Diencephalon (tissue), 1 donor: ENCODE data around the gene LDLRAD1. TPM values are rescaled to one million over a fixed set of nuclear protein-coding genes. Genes with fewer than 3 reads are reported as not detected.

ENCODE experiments used
- total RNA-seq: library from RNA; depleted of rRNA; stranded (reverse); fragments of >200 nt; gene quantifications from one replicate; pipeline ENCODE4 v1.2.3, GENCODE V29; 2014

Gene LDLRAD1
- total RNA-seq, result not detected

DNA sequence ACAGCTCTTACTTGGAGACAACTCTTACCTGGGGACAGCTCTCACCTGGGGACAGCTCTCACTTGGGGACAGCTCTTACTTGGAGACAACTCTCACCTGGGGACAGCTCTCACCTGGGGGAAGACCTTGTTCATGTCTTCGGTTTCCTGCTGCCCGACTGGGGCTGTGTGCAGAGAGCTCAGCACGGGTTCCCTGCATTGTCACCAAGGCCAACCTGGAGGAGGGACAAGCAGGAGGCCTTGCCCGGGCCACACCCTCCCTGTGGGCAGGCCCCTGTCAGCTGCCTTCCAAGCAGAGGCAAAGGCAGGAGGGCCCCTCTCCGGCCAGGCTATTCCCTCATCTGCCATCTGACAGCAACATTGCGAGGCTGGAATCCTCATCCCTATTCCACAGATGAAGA lies at the start of gene LDLRAD1:
TSS of gene LDLRAD1 (minus strand) at position 208 of the 400 bp plus-strand sequence. CDS start at position 134, 74 bp downstream.

GRCh38 chr1:54052934-54053744 lies 35.2 kb upstream of the LDLRAD1 start, which contains the start of the genes TCEANC2 and TMEM59:
TSS of gene TCEANC2 (plus strand) at chr1:54053608. CDS start at chr1:54054423, 815 bp downstream.
TSS of gene TMEM59 (minus strand) at chr1:54053204. CDS start at chr1:54053188, 16 bp downstream.

Other genes starting within 250 kb of the LDLRAD1 start
- 36.0 TPM for gene NDC1, start 179.9 kb downstream of the LDLRAD1 start, total RNA-seq
- 26.8 TPM for gene YIPF1, start 128.4 kb downstream of the LDLRAD1 start, total RNA-seq
- gene DIO1, start 124.0 kb downstream of the LDLRAD1 start, total RNA-seq, result not detected
- gene IFT25, start 72.5 kb downstream of the LDLRAD1 start, total RNA-seq, result 31.1 TPM
- 20.8 TPM for gene LRRC42, start 71.8 kb downstream of the LDLRAD1 start, total RNA-seq
- gene TMEM59, start 35.0 kb upstream of the LDLRAD1 start, total RNA-seq, result 109 TPM
- 8.3 TPM for gene TCEANC2, start 35.4 kb upstream of the LDLRAD1 start, total RNA-seq
- not detected for gene CDCP2, start 134.8 kb upstream of the LDLRAD1 start, total RNA-seq
- 2.5 TPM for gene CYB5RL, start 181.8 kb upstream of the LDLRAD1 start, total RNA-seq
- gene MRPL37, start 182.0 kb upstream of the LDLRAD1 start, total RNA-seq, result 35.5 TPM